GM19023 (cell line): Measurements from ENCODE around the gene PTPN22.

Experiments used
- ATAC-seq: cut with Tn5 transposase; IDR thresholded peaks from one replicate; pipeline ENCODE4 v1.9.1; 2021; ENCODE audit warnings: mild to moderate bottlenecking, moderate library complexity; ENCODE audit not compliant: unreplicated experiment

Gene PTPN22

GRCh38 chr1:113887402-113888175, 16.1 kb upstream of the PTPN22 start, which contains the start of gene BCL2L15:
BCL2L15 (minus strand) TSS chr1:113887581; CDS start chr1:113887375, 206 bp downstream.
- ATAC-seq: no peak

- no peak for ATAC-seq
Observed at GRCh38 chr1:113886417-113887401, 15.2 kb upstream of the PTPN22 start.

GRCh38 chr1:113881661-113882060, 10.1 kb upstream of the PTPN22 start:
- ATAC-seq: no peak

- ATAC-seq: no peak
Observed at GRCh38 chr1:113879739-113880038, 8.2 kb upstream of the PTPN22 start.

GRCh38 chr1:113876176-113876575, 4.7 kb upstream of the PTPN22 start:
- ATAC-seq: no peak

- peak; percentile 31 for ATAC-seq
Observed at GRCh38 chr1:113875714-113876113, 4.2 kb upstream of the PTPN22 start.

- ATAC-seq: no peak
Observed at GRCh38 chr1:113874012-113874879, 2.7 kb upstream of the PTPN22 start.

- peak; percentile 7 for ATAC-seq
Observed at GRCh38 chr1:113872219-113872935, 865 bp upstream of the PTPN22 start.

- ATAC-seq: no peak
Observed at GRCh38 chr1:113870778-113871177, 734 bp downstream of the PTPN22 start.

GRCh38 chr1:113868387-113869083, 3.0 kb downstream of the PTPN22 start:
- no peak for ATAC-seq

GRCh38 chr1:113861641-113862040, 9.9 kb downstream of the PTPN22 start:
- ATAC-seq: no peak

GRCh38 chr1:113860891-113861290, 10.6 kb downstream of the PTPN22 start:
- no peak for ATAC-seq

- ATAC-seq: peak; percentile 86
Observed at GRCh38 chr1:113859478-113860175, 11.9 kb downstream of the PTPN22 start.

- ATAC-seq: no peak
Observed at GRCh38 chr1:113858982-113859381, 12.5 kb downstream of the PTPN22 start.

- no peak for ATAC-seq
Observed at GRCh38 chr1:113858418-113858817, 13.1 kb downstream of the PTPN22 start.

- ATAC-seq: no peak
Observed at GRCh38 chr1:113857776-113858175, 13.7 kb downstream of the PTPN22 start.

GRCh38 chr1:113856401-113856790, 15.1 kb downstream of the PTPN22 start:
- no peak for ATAC-seq

GRCh38 chr1:113855630-113856400, 15.7 kb downstream of the PTPN22 start:
- no peak for ATAC-seq
